AG10803 (cell line): ENCODE data around the gene MPL.

Experiments
- DNase-seq: peaks from one replicate; pipeline ENCODE4 v3.0.0; 2010; ENCODE audit warnings: low read depth
- H3K4me3 ChIP-seq: 2 replicates; pipeline ENCODE4 v1.5.1; 2011; ENCODE audit warnings: mild to moderate bottlenecking, low read length, control low read depth
- CTCF ChIP-seq: conservative IDR thresholded peaks from 2 replicates; pipeline ENCODE4 v1.5.1; 2011; ENCODE audit warnings: mild to moderate bottlenecking, low read length, control low read depth, inconsistent platforms

Gene MPL

GRCh38 chr1:43312663-43313515 lies 24.7 kb upstream of the MPL start:
- no peak for TF ChIP-seq CTCF
- DNase-seq: no peak
- no peak overlapping the region for H3K4me3 ChIP-seq

- no peak for TF ChIP-seq CTCF
- no peak for DNase-seq
- H3K4me3 ChIP-seq: no peak overlapping the region
These were observed 23.8 kb upstream of the MPL start for GRCh38 chr1:43313771-43314170.

GRCh38 chr1:43314233-43314632 lies 23.4 kb upstream of the MPL start:
- no peak overlapping the region for H3K4me3 ChIP-seq
- no peak for TF ChIP-seq CTCF
- no peak for DNase-seq

GRCh38 chr1:43315481-43315880 lies 22.1 kb upstream of the MPL start:
- no peak overlapping the region for H3K4me3 ChIP-seq
- no peak for TF ChIP-seq CTCF
- no peak for DNase-seq

GRCh38 chr1:43315963-43316737 lies 21.5 kb upstream of the MPL start:
- DNase-seq: peak; percentile 25

GRCh38 chr1:43316738-43317520 lies 20.7 kb upstream of the MPL start:
- peak; percentile 19 for TF ChIP-seq CTCF
- H3K4me3 ChIP-seq: no peak overlapping the region
- DNase-seq: no peak

More at GRCh38 chr1:43315963-43316737, 21.5 kb upstream of the MPL start:
- no peak overlapping the region for H3K4me3 ChIP-seq
- no peak for TF ChIP-seq CTCF
